HG03159 (cell line): ENCODE measurements around the gene TRAF4.
A peak's percentile ranks its signal among the peaks of the same experiment; 100 is the strongest.
"Not testable (repeated sequence)": the region's sequence is repeated elsewhere in the genome, so short reads cannot be mapped to it uniquely, and the experiment has no call there.

Experiments used
- ATAC-seq: cut with Tn5 transposase; IDR thresholded peaks from one replicate; pipeline ENCODE4 v1.9.1; 2021; ENCODE audit warnings: mild to moderate bottlenecking, moderate library complexity; ENCODE audit not compliant: unreplicated experiment

TRAF4 gene

GRCh38 chr17:28728364-28729200, 15.2 kb upstream of the TRAF4 start, which contains the start of gene NEK8:
Gene NEK8, plus strand, starts transcription at chr17:28728788. Its CDS starts 26 bp downstream, at chr17:28728814.
- ATAC-seq = peak; percentile 34

- no peak for ATAC-seq
Measured at GRCh38 chr17:28729950-28730330, 13.9 kb upstream of the TRAF4 start.

GRCh38 chr17:28733346-28733745, 10.5 kb upstream of the TRAF4 start:
- ATAC-seq = no peak

- ATAC-seq = no peak
Measured at GRCh38 chr17:28734712-28735241, 9.0 kb upstream of the TRAF4 start.

GRCh38 chr17:28735242-28735722, 8.5 kb upstream of the TRAF4 start:
- no peak for ATAC-seq

GRCh38 chr17:28735913-28736769, 7.7 kb upstream of the TRAF4 start:
- ATAC-seq = not testable (repeated sequence)

- no peak for ATAC-seq
Measured at GRCh38 chr17:28737316-28737715, 6.5 kb upstream of the TRAF4 start.

- peak; percentile 59 for ATAC-seq
Measured at GRCh38 chr17:28737770-28738679, 5.8 kb upstream of the TRAF4 start.

- ATAC-seq = no peak
Measured at GRCh38 chr17:28738680-28739384, 5.0 kb upstream of the TRAF4 start.

GRCh38 chr17:28740406-28741357, 3.1 kb upstream of the TRAF4 start:
- ATAC-seq = no peak

- no peak for ATAC-seq
Measured at GRCh38 chr17:28741358-28742349, 2.2 kb upstream of the TRAF4 start.

GRCh38 chr17:28744104-28744971, 527 bp downstream of the TRAF4 start:
- ATAC-seq = peak; percentile 25

- ATAC-seq = no peak
Measured at GRCh38 chr17:28744972-28745785, 1.4 kb downstream of the TRAF4 start.

- no peak for ATAC-seq
Measured at GRCh38 chr17:28745786-28746411, 2.1 kb downstream of the TRAF4 start.

- no peak for ATAC-seq
Measured at GRCh38 chr17:28746611-28747050, 2.8 kb downstream of the TRAF4 start.
